NCI-H226 (cell line): ENCODE measurements around the gene PAPLN.

Experiments
- DNase-seq: peaks from one replicate; pipeline ENCODE4 v3.0.0-alpha.2; 2015

The PAPLN gene

GRCh38 chr14:73262427-73263183 lies 25.3 kb downstream of the PAPLN start:
- no peak for DNase-seq

GRCh38 chr14:73263606-73264005 lies 26.3 kb downstream of the PAPLN start:
- no peak for DNase-seq

GRCh38 chr14:73264080-73264884 lies 27.0 kb downstream of the PAPLN start:
- DNase-seq = no peak

- DNase-seq = no peak
Measured at GRCh38 chr14:73264885-73265720, 27.8 kb downstream of the PAPLN start.

- DNase-seq = no peak
Measured at GRCh38 chr14:73265721-73266046, 28.4 kb downstream of the PAPLN start.

- no peak for DNase-seq
Measured at GRCh38 chr14:73266317-73266716, 29.0 kb downstream of the PAPLN start.

- no peak for DNase-seq
Measured at GRCh38 chr14:73267474-73267873, 30.2 kb downstream of the PAPLN start.

GRCh38 chr14:73269729-73270531 lies 32.6 kb downstream of the PAPLN start:
- DNase-seq = no peak

- no peak for DNase-seq
Measured at GRCh38 chr14:73272393-73272792, 35.1 kb downstream of the PAPLN start.

- no peak for DNase-seq
Measured at GRCh38 chr14:73273799-73274198, 36.5 kb downstream of the PAPLN start.

GRCh38 chr14:73276836-73277235 lies 39.5 kb downstream of the PAPLN start:
- no peak for DNase-seq

- no peak for DNase-seq
Measured at GRCh38 chr14:73277376-73277775, 40.1 kb downstream of the PAPLN start.

GRCh38 chr14:73280903-73281302 lies 43.6 kb downstream of the PAPLN start:
- no peak for DNase-seq

GRCh38 chr14:73283608-73284379 lies 46.5 kb downstream of the PAPLN start:
- no peak for DNase-seq

GRCh38 chr14:73285979-73286378 lies 48.7 kb downstream of the PAPLN start:
- no peak for DNase-seq

- no peak for DNase-seq
Measured at GRCh38 chr14:73286598-73286997, 49.3 kb downstream of the PAPLN start.

GRCh38 chr14:73287071-73287470 lies 49.8 kb downstream of the PAPLN start:
- DNase-seq = no peak

- no peak for DNase-seq
Measured at GRCh38 chr14:73289308-73289707, 52.0 kb downstream of the PAPLN start.

GRCh38 chr14:73289729-73290128 lies 52.4 kb downstream of the PAPLN start:
- no peak for DNase-seq

- no peak for DNase-seq
Measured at GRCh38 chr14:73290279-73290678, 53.0 kb downstream of the PAPLN start.
